Activated T-helper 2 cell treated with anti-CD3 and anti-CD28 coated beads, Interferon-gamma antibody, Interleukin-2, Interleukin-4, amounts not matched to agents 10 μg/mL and 5 μg/mL and 100 μg/mL, durations not matched to agents 14 hours and 24 hours and 36 hours (primary cell): Measurements from ENCODE around the gene ABHD12B. TPM values are rescaled to one million over a fixed set of nuclear protein-coding genes. Genes with fewer than 3 reads are reported as not detected.
A peak's percentile ranks its signal among the peaks of the same experiment; 100 is the strongest.
"Not testable (repeated sequence)": the region's sequence is repeated elsewhere in the genome, so short reads cannot be mapped to it uniquely, and the experiment has no call there.

Experiments used
- DNase-seq: peaks from one replicate; pipeline ENCODE4 v3.0.0; 2021; ENCODE audit warnings: low spot score
- H3K27ac Mint-ChIP-seq: one replicate; pipeline ENCODE4 v1.8.0; 2021; ENCODE audit warnings: mixed read lengths
- H3K27me3 Mint-ChIP-seq: one replicate; pipeline ENCODE4 v1.8.0; 2021; ENCODE audit warnings: low read depth, mixed read lengths
- H3K36me3 Mint-ChIP-seq: one replicate; pipeline ENCODE4 v1.8.0; 2021; ENCODE audit warnings: low read depth, mixed read lengths
- H3K4me1 Mint-ChIP-seq: one replicate; pipeline ENCODE4 v1.8.0; 2021; ENCODE audit warnings: low read depth, mixed read lengths
- H3K4me3 Mint-ChIP-seq: one replicate; pipeline ENCODE4 v1.8.0; 2021; ENCODE audit warnings: low read depth, mild to moderate bottlenecking, moderate library complexity, mixed read lengths
- H3K9me3 Mint-ChIP-seq: one replicate; pipeline ENCODE4 v1.8.0; 2021; ENCODE audit warnings: mixed read lengths
- intact Hi-C: fragments of 100-400 bp; cut with micrococcal nuclease; formaldehyde crosslinking; loops from one replicate; pipeline ENCODE4 v1.15.1; 2023
- total RNA-seq: library from RNA; stranded (reverse); gene quantifications from 2 replicates; pipeline ENCODE4 v1.2.3, GENCODE V29; 2022

Gene ABHD12B
- total RNA-seq, 1 donor from 2014 or later = not detected

- Mint-ChIP-seq H3K4me3 (no peak overlapping the region), H3K4me1 (no peaks in the 10 kb centered on the region), H3K36me3 (no peaks in the 10 kb centered on the region), H3K27ac (no peak overlapping the region), H3K9me3 (no peaks in the 10 kb centered on the region), H3K27me3 (peaks cover 11% of the 10 kb centered on the region)
- intact Hi-C loops = no loop called here
- no peak for DNase-seq
Observed at GRCh38 chr14:50935126-50936015, 63.5 kb downstream of the ABHD12B start.

GRCh38 chr14:50936016-50936340, 64.1 kb downstream of the ABHD12B start:
- Mint-ChIP-seq H3K4me1 (no peaks in the 10 kb centered on the region), H3K27ac (no peak overlapping the region), H3K27me3 (peaks cover 13% of the 10 kb centered on the region), H3K4me3 (no peak overlapping the region), H3K9me3 (no peaks in the 10 kb centered on the region), H3K36me3 (no peaks in the 10 kb centered on the region)
- no peak for DNase-seq
- intact Hi-C loops = no loop called here

GRCh38 chr14:50936882-50937281, 65.0 kb downstream of the ABHD12B start:
- no peak overlapping the region for H3K4me3 Mint-ChIP-seq
- intact Hi-C loops = no loop called here
- no peaks in the 10 kb centered on the region for H3K4me1 Mint-ChIP-seq
- DNase-seq = no peak
- H3K27ac Mint-ChIP-seq = no peak overlapping the region
- H3K27me3 Mint-ChIP-seq = peaks cover 18% of the 10 kb centered on the region
- no peaks in the 10 kb centered on the region for H3K9me3 Mint-ChIP-seq
- H3K36me3 Mint-ChIP-seq = no peaks in the 10 kb centered on the region

- no peak for DNase-seq
- peaks cover 21% of the 10 kb centered on the region for H3K27me3 Mint-ChIP-seq
- H3K27ac Mint-ChIP-seq = no peak overlapping the region
- H3K36me3 Mint-ChIP-seq = no peaks in the 10 kb centered on the region
- H3K4me1 Mint-ChIP-seq = no peaks in the 10 kb centered on the region
- no peak overlapping the region for H3K4me3 Mint-ChIP-seq
- no peaks in the 10 kb centered on the region for H3K9me3 Mint-ChIP-seq
- intact Hi-C loops = no loop called here
Observed at GRCh38 chr14:50937325-50937724, 65.5 kb downstream of the ABHD12B start.

- DNase-seq = no peak
- Mint-ChIP-seq H3K36me3 (no peaks in the 10 kb centered on the region), H3K27me3 (peaks cover 26% of the 10 kb centered on the region), H3K9me3 (no peaks in the 10 kb centered on the region), H3K27ac (no peak overlapping the region), H3K4me3 (no peak overlapping the region), H3K4me1 (no peaks in the 10 kb centered on the region)
- intact Hi-C loops = no loop called here
Observed at GRCh38 chr14:50937800-50938199, 65.9 kb downstream of the ABHD12B start.

- H3K4me1 Mint-ChIP-seq = peaks cover 9% of the 10 kb centered on the region
- no peak for DNase-seq
- H3K4me3 Mint-ChIP-seq = no peak overlapping the region
- peaks cover 35% of the 10 kb centered on the region for H3K27me3 Mint-ChIP-seq
- no peaks in the 10 kb centered on the region for H3K9me3 Mint-ChIP-seq
- intact Hi-C loops = no loop called here
- H3K27ac Mint-ChIP-seq = no peak overlapping the region
- H3K36me3 Mint-ChIP-seq = no peaks in the 10 kb centered on the region
Observed at GRCh38 chr14:50941151-50941550, 69.3 kb downstream of the ABHD12B start.

GRCh38 chr14:50941638-50942037, 69.8 kb downstream of the ABHD12B start:
- H3K9me3 Mint-ChIP-seq, H3K27ac Mint-ChIP-seq, H3K36me3 Mint-ChIP-seq, H3K4me3 Mint-ChIP-seq, H3K4me1 Mint-ChIP-seq, intact Hi-C loops, DNase-seq: not testable (repeated sequence)
- H3K27me3 Mint-ChIP-seq = peaks cover 35% of the 10 kb centered on the region

GRCh38 chr14:50943261-50943942, 71.5 kb downstream of the ABHD12B start:
- Mint-ChIP-seq H3K27ac (no peak overlapping the region), H3K4me3 (peak overlapping the region; percentile 63), H3K9me3 (no peaks in the 10 kb centered on the region), H3K4me1 (peaks cover 9% of the 10 kb centered on the region), H3K36me3 (no peaks in the 10 kb centered on the region), H3K27me3 (peaks cover 35% of the 10 kb centered on the region)
- intact Hi-C loops = no loop called here
- no peak for DNase-seq

GRCh38 chr14:50943943-50944646, 72.2 kb downstream of the ABHD12B start, which contains the start of gene PYGL:
PYGL (minus strand) TSS chr14:50944483; CDS start chr14:50944403, 80 bp downstream.
- intact Hi-C loops = no loop called here
- Mint-ChIP-seq H3K4me3 (peak within 1 kb of the TSS; percentile 85), H3K4me1 (peaks cover 9% of the 10 kb centered on the region), H3K36me3 (no peaks in the 10 kb centered on the region), H3K9me3 (no peaks in the 10 kb centered on the region), H3K27me3 (peaks cover 35% of the 10 kb centered on the region), H3K27ac (peak within 1 kb of the TSS; percentile 52)
- peak; percentile 14 for DNase-seq

GRCh38 chr14:50944647-50945413, 73.0 kb downstream of the ABHD12B start:
- H3K27me3 Mint-ChIP-seq = peaks cover 35% of the 10 kb centered on the region
- intact Hi-C loops = loop anchor here (5.0 kb wide), 1 partner anchor 147 kb away; no protein-coding TSS in a partner anchor

GRCh38 chr14:50946234-50946935, 74.5 kb downstream of the ABHD12B start:
- peaks cover 9% of the 10 kb centered on the region for H3K4me1 Mint-ChIP-seq
- H3K4me3 Mint-ChIP-seq = no peak overlapping the region
- no peak for DNase-seq
- H3K9me3 Mint-ChIP-seq = no peaks in the 10 kb centered on the region
- no peak overlapping the region for H3K27ac Mint-ChIP-seq
- intact Hi-C loops = loop anchor here (5.0 kb wide), 1 partner anchor 146 kb away; no protein-coding TSS in a partner anchor
- H3K27me3 Mint-ChIP-seq = peaks cover 24% of the 10 kb centered on the region
- H3K36me3 Mint-ChIP-seq = no peaks in the 10 kb centered on the region

More at GRCh38 chr14:50944647-50945413, 73.0 kb downstream of the ABHD12B start:
- Mint-ChIP-seq H3K9me3 (no peaks in the 10 kb centered on the region), H3K36me3 (no peaks in the 10 kb centered on the region), H3K4me3 (peak overlapping the region; percentile 85), H3K4me1 (peaks cover 9% of the 10 kb centered on the region), H3K27ac (peak overlapping the region; percentile 52)
- DNase-seq = no peak
